Upper lobe of left lung (tissue), 4 donors: Measurements from ENCODE around the gene BIN2.

Source experiments
- POLR2AphosphoS5 ChIP-seq, 2 donors: sonication (generic); formaldehyde crosslinking; IDR thresholded peaks; one replicate each; pipeline ENCODE4 v1.5.1; 2017; ENCODE audit warnings: antibody characterized with exemption in 2 of 2
- TF ChIP-seq, protein P1 (sequence below), 6 experiments: fragments of 450-650 bp in 4 of 6; fragments of 200-600 bp in 2 of 6; sonication (generic) in 2 of 6; IDR thresholded peaks; one replicate each; pipeline ENCODE4 v1.5.1; 2016 to 2019; ENCODE audit warnings: antibody characterized with exemption in 6 of 6

DNA sequence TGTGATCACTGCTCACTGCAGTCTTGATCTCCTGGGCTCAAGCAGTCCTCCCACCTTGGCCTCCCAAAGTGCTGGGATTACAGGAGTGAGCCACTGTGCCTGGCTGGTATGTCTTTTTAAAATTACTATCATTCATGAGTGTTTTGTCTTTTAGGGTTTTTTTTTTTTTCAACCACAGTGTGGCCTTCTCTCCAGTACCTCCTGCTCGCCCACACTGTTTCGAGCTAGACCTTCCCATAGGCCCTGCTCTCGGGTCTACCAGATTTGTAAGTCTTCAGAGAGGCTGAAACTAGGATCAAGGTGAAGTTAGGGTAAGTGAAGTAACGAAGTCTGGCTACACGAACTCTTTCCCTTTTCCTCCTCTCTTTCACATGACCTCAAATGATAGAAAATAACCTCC, 1.5 kb downstream of the BIN2 start:
- TF ChIP-seq, protein P1, sequence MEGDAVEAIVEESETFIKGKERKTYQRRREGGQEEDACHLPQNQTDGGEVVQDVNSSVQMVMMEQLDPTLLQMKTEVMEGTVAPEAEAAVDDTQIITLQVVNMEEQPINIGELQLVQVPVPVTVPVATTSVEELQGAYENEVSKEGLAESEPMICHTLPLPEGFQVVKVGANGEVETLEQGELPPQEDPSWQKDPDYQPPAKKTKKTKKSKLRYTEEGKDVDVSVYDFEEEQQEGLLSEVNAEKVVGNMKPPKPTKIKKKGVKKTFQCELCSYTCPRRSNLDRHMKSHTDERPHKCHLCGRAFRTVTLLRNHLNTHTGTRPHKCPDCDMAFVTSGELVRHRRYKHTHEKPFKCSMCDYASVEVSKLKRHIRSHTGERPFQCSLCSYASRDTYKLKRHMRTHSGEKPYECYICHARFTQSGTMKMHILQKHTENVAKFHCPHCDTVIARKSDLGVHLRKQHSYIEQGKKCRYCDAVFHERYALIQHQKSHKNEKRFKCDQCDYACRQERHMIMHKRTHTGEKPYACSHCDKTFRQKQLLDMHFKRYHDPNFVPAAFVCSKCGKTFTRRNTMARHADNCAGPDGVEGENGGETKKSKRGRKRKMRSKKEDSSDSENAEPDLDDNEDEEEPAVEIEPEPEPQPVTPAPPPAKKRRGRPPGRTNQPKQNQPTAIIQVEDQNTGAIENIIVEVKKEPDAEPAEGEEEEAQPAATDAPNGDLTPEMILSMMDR (IDR thresholded peaks at IDR 0.05), result no peak
- no peak for TF ChIP-seq POLR2AphosphoS5 (IDR thresholded peaks at IDR 0.05)
